Measurements from ENCODE around the gene PHLPP1.

The PHLPP1 gene

DNA sequence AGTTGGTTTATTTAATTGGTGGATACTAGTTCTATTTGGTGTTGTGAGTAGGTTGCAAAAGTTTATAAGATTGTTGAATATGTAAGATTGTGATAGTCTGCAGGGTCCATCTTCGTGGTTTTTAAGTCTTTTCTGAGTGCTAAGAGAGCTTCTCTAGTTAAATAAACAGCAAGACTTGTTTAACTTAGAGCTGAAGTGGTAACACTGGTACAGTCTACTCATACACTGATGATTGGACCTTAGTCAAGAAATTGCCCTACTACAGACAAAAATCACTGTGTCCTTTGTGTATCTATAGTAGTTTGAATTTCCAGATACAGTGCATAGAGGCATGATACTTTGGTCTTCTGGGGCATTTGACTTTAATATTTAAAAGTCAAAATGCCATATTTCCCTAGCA, 94.6 kb downstream of the PHLPP1 start:
- H3K4me1 ChIP-seq (ENCODE audit: control insufficient read depth in 2 of 2, insufficient read depth in 1 of 2, low read depth in 1 of 2, low read length in 2 of 2), result peaks cover 3 to 14% of the 10 kb centered on the region in 2 donors
- H3K14ac ChIP-seq (ENCODE audit: low read length), result no peak overlapping the region
- no peak overlapping the region for H2AK5ac ChIP-seq (ENCODE audit: low read depth, low read length)
- H2BK5ac ChIP-seq (ENCODE audit: low read length), result no peak overlapping the region
- no peak overlapping the region for H4K8ac ChIP-seq (ENCODE audit: low read depth, low read length)
- no peak overlapping the region for H3K4ac ChIP-seq (ENCODE audit: low read length)
- H2BK120ac ChIP-seq (ENCODE audit: low read depth, low read length), result no peak overlapping the region
- H3K23ac ChIP-seq (ENCODE audit: low read depth, low read length, poor library complexity), result no peak overlapping the region
- no peak overlapping the region for H3K27ac ChIP-seq (replicated peaks; ENCODE audit: low read length)
- WGBS, 2 donors (ENCODE audit: extremely low coverage in 2 of 2, insufficient read length in 2 of 2, insufficient replicate concordance in 1 of 2), result no CpG with 5 or more reads among the region's 1 CpG
- H3K36me3 ChIP-seq (replicated peaks in 1 of 2; ENCODE audit: control insufficient read depth in 2 of 2, insufficient read depth in 2 of 2, low read length in 2 of 2), result no peaks in the 10 kb centered on the region
- no peaks in the 10 kb centered on the region for H3K27me3 ChIP-seq (ENCODE audit: control insufficient read depth in 3 of 3, insufficient read depth in 3 of 3, low read depth in 1 of 3, low read length in 3 of 3)
- peaks cover 1% of the 10 kb centered on the region for H3K79me1 ChIP-seq (ENCODE audit: low read depth, low read length)
- peaks cover 0 to 3% of the 10 kb centered on the region in 2 donors for H3K9me3 ChIP-seq (replicated peaks in 1 of 2; ENCODE audit: control insufficient read depth in 2 of 2, insufficient read depth in 1 of 2, low read depth in 1 of 2, low read length in 2 of 2)
- DNase-seq (ENCODE audit: low spot score), result no peak
- no peak overlapping the region for H3K4me3 ChIP-seq (ENCODE audit: low read length in 2 of 2)
- H3K9ac ChIP-seq (ENCODE audit: low read depth, low read length, poor library complexity), result no peak overlapping the region
- no peak overlapping the region for H2AFZ ChIP-seq (ENCODE audit: low read length)
- no peak overlapping the region for H3K18ac ChIP-seq (ENCODE audit: low read length)
- no peak overlapping the region for H4K91ac ChIP-seq (ENCODE audit: low read depth, low read length, poor library complexity)
- H3K4me2 ChIP-seq (ENCODE audit: insufficient read depth, low read length, poor library complexity, severe bottlenecking), result no peak overlapping the region
- H2BK12ac ChIP-seq (ENCODE audit: low read length), result no peak overlapping the region
- no peak overlapping the region for H2BK15ac ChIP-seq (ENCODE audit: low read length)

DNA sequence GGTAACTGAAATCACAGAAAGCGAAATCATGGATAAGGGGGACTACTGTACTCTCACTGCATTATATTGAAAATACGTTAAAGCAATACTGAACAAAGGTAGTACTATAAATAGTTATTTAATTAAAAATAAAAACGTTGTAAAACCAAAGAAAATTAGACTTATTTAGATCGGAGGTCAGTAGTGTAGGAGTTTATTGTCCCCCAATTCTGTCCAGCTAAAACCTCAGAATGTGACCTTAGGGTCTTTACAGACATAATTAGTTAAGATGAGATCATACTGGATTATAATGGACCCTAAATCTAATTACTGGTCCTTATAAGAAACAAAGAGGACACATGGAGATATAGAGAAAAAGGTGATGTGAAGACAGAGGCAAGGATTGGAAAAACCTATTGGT, 95.3 kb downstream of the PHLPP1 start:
- no CpG with 5 or more reads among the region's 4 CpGs for WGBS, 2 donors (ENCODE audit: extremely low coverage in 2 of 2, insufficient read length in 2 of 2, insufficient replicate concordance in 1 of 2)
- H3K4ac ChIP-seq (ENCODE audit: low read length), result no peak overlapping the region
- H3K36me3 ChIP-seq (replicated peaks in 1 of 2; ENCODE audit: control insufficient read depth in 2 of 2, insufficient read depth in 2 of 2, low read length in 2 of 2), result no peaks in the 10 kb centered on the region
- H3K4me3 ChIP-seq (ENCODE audit: low read length in 2 of 2), result no peak overlapping the region
- H2AFZ ChIP-seq (ENCODE audit: low read length), result no peak overlapping the region
- no peak overlapping the region for H3K9ac ChIP-seq (ENCODE audit: low read depth, low read length, poor library complexity)
- H3K23ac ChIP-seq (ENCODE audit: low read depth, low read length, poor library complexity), result no peak overlapping the region
- H2BK5ac ChIP-seq (ENCODE audit: low read length), result no peak overlapping the region
- H3K4me1 ChIP-seq (ENCODE audit: control insufficient read depth in 2 of 2, insufficient read depth in 1 of 2, low read depth in 1 of 2, low read length in 2 of 2), result peaks cover 3 to 14% of the 10 kb centered on the region in 2 donors
- no peak overlapping the region for H2BK120ac ChIP-seq (ENCODE audit: low read depth, low read length)
- peaks cover 1% of the 10 kb centered on the region for H3K79me1 ChIP-seq (ENCODE audit: low read depth, low read length)
- H3K4me2 ChIP-seq (ENCODE audit: insufficient read depth, low read length, poor library complexity, severe bottlenecking), result no peak overlapping the region
- H3K27me3 ChIP-seq (ENCODE audit: control insufficient read depth in 3 of 3, insufficient read depth in 3 of 3, low read depth in 1 of 3, low read length in 3 of 3), result no peaks in the 10 kb centered on the region
- H3K18ac ChIP-seq (ENCODE audit: low read length), result no peak overlapping the region
- no peak overlapping the region for H2AK5ac ChIP-seq (ENCODE audit: low read depth, low read length)
- no peak overlapping the region for H2BK12ac ChIP-seq (ENCODE audit: low read length)
- DNase-seq (ENCODE audit: low spot score), result no peak
- peaks cover 0 to 3% of the 10 kb centered on the region in 2 donors for H3K9me3 ChIP-seq (replicated peaks in 1 of 2; ENCODE audit: control insufficient read depth in 2 of 2, insufficient read depth in 1 of 2, low read depth in 1 of 2, low read length in 2 of 2)
- H3K27ac ChIP-seq (replicated peaks; ENCODE audit: low read length), result no peak overlapping the region
- no peak overlapping the region for H2BK15ac ChIP-seq (ENCODE audit: low read length)
- no peak overlapping the region for H3K14ac ChIP-seq (ENCODE audit: low read length)
- H4K8ac ChIP-seq (ENCODE audit: low read depth, low read length), result no peak overlapping the region
- H4K91ac ChIP-seq (ENCODE audit: low read depth, low read length, poor library complexity), result no peak overlapping the region

DNA sequence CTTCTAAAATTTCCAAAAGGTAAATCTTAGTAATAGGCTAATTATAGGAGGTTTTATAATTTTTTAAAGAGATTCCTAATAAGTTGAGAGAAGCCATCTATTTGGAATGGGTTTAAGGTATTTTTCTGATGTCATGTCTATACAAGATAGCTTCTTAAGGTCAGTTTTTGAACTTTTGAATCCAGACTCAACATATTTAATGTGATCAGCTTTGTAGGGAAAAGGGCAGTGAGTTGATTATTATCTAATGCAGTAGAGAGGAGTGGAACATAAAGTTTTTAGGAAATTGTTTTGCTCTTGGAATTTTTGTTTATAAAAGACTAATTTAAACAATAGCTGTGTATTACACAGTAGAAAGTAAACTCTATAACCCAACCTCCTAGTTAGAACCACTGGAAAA, 96.3 kb downstream of the PHLPP1 start:
- no peak for DNase-seq (ENCODE audit: low spot score)
- no peak overlapping the region for H3K4ac ChIP-seq (ENCODE audit: low read length)
- H3K27ac ChIP-seq (replicated peaks; ENCODE audit: low read length), result no peak overlapping the region

DNA sequence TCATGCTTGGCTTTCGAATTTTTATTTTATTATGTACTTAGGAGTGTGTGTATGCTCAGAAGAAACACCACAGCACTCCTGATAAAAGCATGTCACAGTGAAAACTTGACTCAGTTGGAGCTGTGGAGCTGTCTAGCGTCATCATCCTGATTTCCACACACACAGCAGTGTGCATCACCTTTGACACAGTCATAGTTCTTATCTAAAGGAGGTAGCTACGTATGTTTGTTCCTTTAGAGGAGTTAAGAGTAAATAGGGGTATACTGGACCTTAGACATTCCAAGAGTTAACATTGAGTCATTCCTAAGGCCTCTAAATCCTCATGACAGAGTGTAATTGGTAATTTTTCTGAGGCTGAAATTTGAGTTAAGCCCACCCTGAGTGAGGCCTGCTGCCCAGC, 96.9 kb downstream of the PHLPP1 start:
- Histone ChIP-seq H3K79me1 (ENCODE audit: low read depth, low read length) (peaks cover 1% of the 10 kb centered on the region), H2AK5ac (ENCODE audit: low read depth, low read length) (no peak overlapping the region), H3K9me3 (replicated peaks in 1 of 2; ENCODE audit: control insufficient read depth in 2 of 2, insufficient read depth in 1 of 2, low read depth in 1 of 2, low read length in 2 of 2) (peaks cover 0 to 3% of the 10 kb centered on the region in 2 donors), H2BK5ac (ENCODE audit: low read length) (no peak overlapping the region), H3K23ac (ENCODE audit: low read depth, low read length, poor library complexity) (no peak overlapping the region), H3K4me3 (ENCODE audit: low read length in 2 of 2) (no peak overlapping the region), H3K27ac (replicated peaks; ENCODE audit: low read length) (no peak overlapping the region), H2BK15ac (ENCODE audit: low read length) (no peak overlapping the region), H3K4me2 (ENCODE audit: insufficient read depth, low read length, poor library complexity, severe bottlenecking) (no peak overlapping the region), H3K18ac (ENCODE audit: low read length) (no peak overlapping the region), H3K27me3 (ENCODE audit: control insufficient read depth in 3 of 3, insufficient read depth in 3 of 3, low read depth in 1 of 3, low read length in 3 of 3) (no peaks in the 10 kb centered on the region), H3K14ac (ENCODE audit: low read length) (no peak overlapping the region), H3K4ac (ENCODE audit: low read length) (no peak overlapping the region), H3K4me1 (ENCODE audit: control insufficient read depth in 2 of 2, insufficient read depth in 1 of 2, low read depth in 1 of 2, low read length in 2 of 2) (peaks cover 3 to 14% of the 10 kb centered on the region in 2 donors), H2BK120ac (ENCODE audit: low read depth, low read length) (no peak overlapping the region), H4K8ac (ENCODE audit: low read depth, low read length) (no peak overlapping the region), H3K9ac (ENCODE audit: low read depth, low read length, poor library complexity) (no peak overlapping the region), H2AFZ (ENCODE audit: low read length) (no peak overlapping the region), H2BK12ac (ENCODE audit: low read length) (no peak overlapping the region), H4K91ac (ENCODE audit: low read depth, low read length, poor library complexity) (no peak overlapping the region), H3K36me3 (replicated peaks in 1 of 2; ENCODE audit: control insufficient read depth in 2 of 2, insufficient read depth in 2 of 2, low read length in 2 of 2) (no peaks in the 10 kb centered on the region)
- no peak for DNase-seq (ENCODE audit: low spot score)
- WGBS, 2 donors (ENCODE audit: extremely low coverage in 2 of 2, insufficient read length in 2 of 2, insufficient replicate concordance in 1 of 2), result no CpG with 5 or more reads among the region's 3 CpGs

More for the DNA sequence above, 96.3 kb downstream of the PHLPP1 start:
- H3K14ac ChIP-seq (ENCODE audit: low read length), result no peak overlapping the region
- H2BK12ac ChIP-seq (ENCODE audit: low read length), result no peak overlapping the region
- peaks cover 1% of the 10 kb centered on the region for H3K79me1 ChIP-seq (ENCODE audit: low read depth, low read length)
- no peaks in the 10 kb centered on the region for H3K36me3 ChIP-seq (replicated peaks in 1 of 2; ENCODE audit: control insufficient read depth in 2 of 2, insufficient read depth in 2 of 2, low read length in 2 of 2)
- H3K9me3 ChIP-seq (replicated peaks in 1 of 2; ENCODE audit: control insufficient read depth in 2 of 2, insufficient read depth in 1 of 2, low read depth in 1 of 2, low read length in 2 of 2), result peaks cover 0 to 3% of the 10 kb centered on the region in 2 donors
- H2BK15ac ChIP-seq (ENCODE audit: low read length), result no peak overlapping the region
- H2BK5ac ChIP-seq (ENCODE audit: low read length), result no peak overlapping the region
- no peak overlapping the region for H4K91ac ChIP-seq (ENCODE audit: low read depth, low read length, poor library complexity)
- no peak overlapping the region for H4K8ac ChIP-seq (ENCODE audit: low read depth, low read length)
- H3K27me3 ChIP-seq (ENCODE audit: control insufficient read depth in 3 of 3, insufficient read depth in 3 of 3, low read depth in 1 of 3, low read length in 3 of 3), result no peaks in the 10 kb centered on the region
- H3K23ac ChIP-seq (ENCODE audit: low read depth, low read length, poor library complexity), result no peak overlapping the region
- peaks cover 3 to 14% of the 10 kb centered on the region in 2 donors for H3K4me1 ChIP-seq (ENCODE audit: control insufficient read depth in 2 of 2, insufficient read depth in 1 of 2, low read depth in 1 of 2, low read length in 2 of 2)
- no peak overlapping the region for H2AFZ ChIP-seq (ENCODE audit: low read length)
- no peak overlapping the region for H2AK5ac ChIP-seq (ENCODE audit: low read depth, low read length)
- H3K9ac ChIP-seq (ENCODE audit: low read depth, low read length, poor library complexity), result no peak overlapping the region
- H3K4me2 ChIP-seq (ENCODE audit: insufficient read depth, low read length, poor library complexity, severe bottlenecking), result no peak overlapping the region
- H2BK120ac ChIP-seq (ENCODE audit: low read depth, low read length), result no peak overlapping the region
- no peak overlapping the region for H3K4me3 ChIP-seq (ENCODE audit: low read length in 2 of 2)
- no peak overlapping the region for H3K18ac ChIP-seq (ENCODE audit: low read length)

Data from neuronal stem cell (in vitro differentiated cells).